GM18909 (cell line): ENCODE data around the gene CDH26.

Experiments used
- ATAC-seq: cut with Tn5 transposase; IDR thresholded peaks from one replicate; pipeline ENCODE4 v1.9.1; 2021; ENCODE audit warnings: mild to moderate bottlenecking; ENCODE audit not compliant: unreplicated experiment, poor library complexity

The CDH26 gene

DNA sequence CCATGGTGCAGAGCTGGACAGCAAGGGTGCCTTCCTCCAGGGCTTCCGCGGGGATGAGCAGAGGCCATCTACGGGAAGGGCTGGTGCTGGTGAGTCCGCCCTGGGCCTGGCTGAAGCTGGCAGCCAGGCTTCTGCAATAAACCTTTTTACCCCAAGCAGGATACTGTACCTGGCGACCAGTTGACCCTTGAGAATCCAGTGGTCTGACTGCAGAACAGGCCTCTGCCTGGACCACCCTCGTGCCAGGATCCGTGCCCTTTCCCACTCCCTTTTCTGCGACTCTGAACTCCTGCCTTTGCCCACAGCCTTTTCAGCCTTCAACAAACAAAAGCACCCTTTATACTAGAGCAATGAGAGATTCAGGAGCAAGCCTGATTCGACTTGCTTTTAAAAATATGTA lies 18.9 kb downstream of the CDH26 start:
- ATAC-seq, result no peak

DNA sequence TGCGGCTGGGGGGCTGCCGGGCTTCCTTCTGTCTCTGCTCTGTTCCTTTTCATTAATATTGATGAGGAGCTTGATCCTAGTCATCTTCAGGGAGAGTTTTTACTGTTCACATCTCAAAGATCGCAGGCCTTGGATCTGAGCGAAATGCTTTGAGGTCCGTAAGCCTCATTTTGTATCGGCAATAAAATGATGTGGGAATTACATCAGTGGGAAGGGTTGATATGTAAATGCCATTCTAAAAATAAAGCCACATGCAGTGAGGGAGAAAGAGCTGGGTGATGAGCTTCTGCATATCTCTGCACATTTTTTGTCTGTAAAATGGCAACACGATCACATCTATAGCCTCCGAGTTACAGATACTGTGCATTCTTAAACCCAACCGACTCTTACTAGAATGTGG lies 24.9 kb downstream of the CDH26 start:
- no peak for ATAC-seq

DNA sequence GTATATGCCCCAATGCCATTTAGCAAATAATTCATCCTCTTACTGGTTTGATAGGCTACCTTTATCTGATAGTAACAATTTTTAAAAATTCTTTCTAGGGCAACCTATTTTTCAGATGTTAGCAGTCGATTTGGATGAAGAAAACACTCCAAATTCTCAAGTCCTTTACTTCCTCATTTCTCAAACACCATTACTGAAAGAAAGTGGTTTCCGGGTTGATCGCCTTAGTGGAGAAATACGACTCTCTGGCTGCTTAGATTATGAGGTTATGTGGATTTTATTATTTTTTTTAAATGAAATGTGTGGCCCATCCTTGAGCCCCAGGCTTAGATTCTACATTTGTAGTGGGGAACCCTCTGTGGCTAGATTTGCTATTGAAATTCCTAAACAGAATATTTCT lies 26.3 kb downstream of the CDH26 start:
- no peak for ATAC-seq

DNA sequence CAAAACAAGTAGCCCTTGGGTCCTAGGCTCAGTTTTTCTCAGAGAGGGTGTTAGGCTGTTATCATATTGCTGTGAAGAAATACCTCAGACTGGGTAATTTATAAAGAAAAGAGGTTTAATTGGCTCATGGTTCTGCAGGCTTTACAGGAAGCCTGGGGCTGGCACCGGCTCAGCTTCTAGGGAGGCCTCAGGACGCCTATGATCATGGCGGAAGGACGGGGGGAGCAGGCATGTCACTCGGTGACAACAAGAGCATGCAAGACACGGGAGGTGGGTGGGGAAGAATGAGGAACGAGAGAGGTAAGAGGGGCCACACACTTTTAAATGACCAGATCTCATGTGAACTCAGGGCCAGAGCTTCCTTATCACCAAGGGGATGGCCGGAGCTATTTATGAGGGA lies 26.9 kb downstream of the CDH26 start:
- no peak for ATAC-seq

DNA sequence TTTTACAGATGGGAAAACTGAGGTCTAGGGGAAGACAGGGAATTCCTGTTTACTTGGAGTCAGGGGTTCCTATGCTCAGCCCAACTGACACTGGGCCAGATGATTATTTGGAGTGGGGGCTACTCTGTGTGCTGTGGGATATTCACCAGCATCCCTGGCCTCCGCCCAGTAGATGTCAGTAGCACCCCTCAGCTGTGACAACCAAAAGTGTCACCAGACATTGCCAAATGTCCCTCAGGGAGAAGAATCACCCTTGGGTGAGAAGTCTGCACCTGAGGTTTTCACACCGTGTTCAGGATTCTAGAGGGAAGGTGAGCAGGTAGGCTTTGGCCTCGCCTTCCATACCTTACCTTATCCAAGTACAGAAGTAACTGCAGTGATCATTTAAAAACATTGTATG lies 27.6 kb downstream of the CDH26 start:
- ATAC-seq, result no peak

DNA sequence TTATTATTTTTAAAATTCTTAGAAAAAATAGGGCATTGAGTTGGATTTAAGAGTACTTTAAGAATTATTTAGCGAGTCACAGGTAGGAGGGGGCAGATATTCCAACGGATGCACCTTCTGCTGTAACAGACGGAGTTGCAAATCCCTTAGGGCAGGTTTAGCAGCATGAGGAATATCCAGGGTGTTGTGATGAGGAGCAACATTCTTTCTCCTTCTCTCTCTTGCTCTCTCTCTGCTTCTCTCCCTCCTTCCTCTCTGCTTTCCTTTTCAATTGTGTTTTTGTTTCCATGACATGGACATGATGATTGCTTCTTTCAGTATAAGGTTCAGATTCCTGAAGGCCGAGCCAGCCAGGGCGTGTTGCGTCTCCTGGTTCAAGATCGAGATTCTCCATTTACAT lies 28.9 kb downstream of the CDH26 start:
- ATAC-seq, result no peak

DNA sequence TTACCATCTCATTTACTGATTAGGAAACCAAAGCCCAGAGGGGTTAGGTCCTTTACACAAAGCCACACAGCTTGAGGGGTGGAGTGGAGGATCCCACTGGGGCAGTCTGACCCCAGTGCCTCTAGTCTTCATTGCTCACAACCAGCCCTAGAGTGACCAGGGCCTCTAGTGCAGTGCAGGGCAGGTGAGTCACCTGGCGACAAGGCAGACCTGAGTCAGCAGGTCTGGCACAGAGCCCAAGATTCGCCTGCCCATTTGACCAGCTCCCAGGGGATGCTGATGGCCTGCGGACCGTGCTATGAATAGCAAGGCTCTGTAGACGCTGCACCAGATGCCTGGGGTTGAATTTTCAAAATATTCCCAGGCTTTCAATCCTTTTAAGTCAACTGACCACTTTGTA lies 29.9 kb downstream of the CDH26 start:
- no peak for ATAC-seq

DNA sequence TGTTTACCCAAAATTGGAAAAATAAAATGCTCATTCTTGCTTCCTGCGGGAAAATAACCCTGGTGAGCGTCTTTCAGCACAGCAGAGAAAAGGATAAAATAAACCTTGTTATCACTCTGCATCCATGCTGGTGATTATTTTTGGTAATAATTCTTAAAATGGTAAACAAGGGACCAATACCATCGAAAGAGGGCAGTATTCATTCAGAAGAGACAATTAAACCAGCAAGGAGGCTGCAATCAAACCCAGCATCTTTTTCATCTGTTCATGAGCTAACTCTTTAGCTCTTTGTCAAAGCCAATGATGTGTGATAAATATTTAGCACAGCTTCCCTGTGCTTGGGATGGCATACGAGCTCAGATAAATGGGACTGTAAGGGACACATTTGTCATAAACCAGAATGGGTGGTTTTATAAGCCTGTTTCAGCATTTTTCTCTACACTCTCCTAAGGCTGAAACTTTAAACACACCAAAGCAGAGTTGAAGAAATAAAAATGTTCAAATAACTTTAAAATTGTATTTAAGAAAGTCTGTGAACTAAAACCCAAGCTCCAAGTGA lies 34.4 kb downstream of the CDH26 start:
- no peak for ATAC-seq

DNA sequence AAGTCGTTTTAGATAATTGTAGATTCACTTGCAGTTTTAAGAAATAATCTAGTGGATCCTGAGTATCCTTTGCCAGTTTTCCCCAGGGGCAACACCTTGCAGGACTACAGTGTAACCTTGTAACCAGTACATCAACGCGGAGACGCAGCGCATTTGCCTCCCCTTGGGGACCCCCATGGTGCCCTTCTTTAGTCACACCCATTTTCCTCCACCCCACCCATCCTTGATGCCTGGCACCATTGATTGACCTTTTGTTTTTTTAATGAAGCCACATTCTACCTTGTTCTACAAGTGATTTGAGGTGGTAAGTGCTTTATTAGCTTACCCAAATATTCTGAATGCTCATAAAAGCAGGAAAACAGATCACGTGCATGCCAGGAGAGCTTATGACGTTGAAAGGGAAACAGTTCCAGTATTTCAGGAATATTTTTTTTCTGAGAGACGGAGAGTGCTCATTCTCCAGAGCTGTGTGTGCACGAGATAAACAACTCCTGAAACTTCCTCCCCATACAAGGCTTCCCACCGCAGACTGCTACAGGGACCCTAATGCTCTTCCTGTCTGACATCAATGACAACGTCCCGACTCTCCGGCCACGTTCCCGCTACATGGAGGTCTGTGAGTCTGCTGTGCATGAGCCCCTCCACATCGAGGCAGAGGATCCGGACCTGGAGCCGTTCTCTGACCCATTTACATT lies 35.7 kb downstream of the CDH26 start:
- no peak for ATAC-seq

DNA sequence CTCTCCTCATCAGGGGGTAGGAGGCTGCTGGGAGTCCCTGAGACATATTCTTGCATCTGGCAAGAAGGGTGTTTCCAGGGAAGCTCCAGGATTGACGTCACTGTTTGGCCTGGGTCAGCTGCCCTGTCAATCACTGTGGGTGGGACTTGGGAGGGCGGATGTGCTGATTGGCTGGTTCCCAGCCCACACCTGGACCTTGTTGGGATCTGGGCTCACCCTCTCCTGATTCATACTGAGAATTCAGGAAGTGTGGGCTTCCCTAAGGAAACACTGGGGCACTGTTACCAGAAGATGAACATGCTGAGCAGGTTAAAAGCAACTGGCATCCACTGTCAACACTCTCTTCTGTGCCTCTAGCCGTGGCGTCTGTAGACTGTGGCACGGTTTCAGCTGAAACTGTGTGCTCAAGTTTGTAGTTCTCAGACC lies 36.5 kb downstream of the CDH26 start:
- ATAC-seq, result no peak

DNA sequence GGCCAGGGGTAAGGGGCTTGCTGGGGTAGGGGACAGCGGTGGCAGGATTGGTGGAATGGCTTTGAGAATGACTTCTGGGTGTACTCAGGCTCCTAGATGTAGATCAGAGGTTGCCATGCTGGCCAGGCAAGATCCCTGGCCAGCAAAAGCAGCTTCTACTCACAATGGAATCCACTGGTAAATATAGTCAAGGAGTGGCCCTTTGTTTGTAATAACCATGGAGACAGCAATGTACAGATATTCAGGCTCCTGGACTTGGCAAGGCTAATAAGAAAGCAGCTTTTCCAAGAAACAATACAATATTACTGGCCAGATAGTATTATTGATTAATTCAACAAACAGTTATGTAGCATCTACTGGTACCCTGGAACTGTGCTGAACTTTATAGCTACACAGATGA lies 37.9 kb downstream of the CDH26 start:
- ATAC-seq, result no peak

DNA sequence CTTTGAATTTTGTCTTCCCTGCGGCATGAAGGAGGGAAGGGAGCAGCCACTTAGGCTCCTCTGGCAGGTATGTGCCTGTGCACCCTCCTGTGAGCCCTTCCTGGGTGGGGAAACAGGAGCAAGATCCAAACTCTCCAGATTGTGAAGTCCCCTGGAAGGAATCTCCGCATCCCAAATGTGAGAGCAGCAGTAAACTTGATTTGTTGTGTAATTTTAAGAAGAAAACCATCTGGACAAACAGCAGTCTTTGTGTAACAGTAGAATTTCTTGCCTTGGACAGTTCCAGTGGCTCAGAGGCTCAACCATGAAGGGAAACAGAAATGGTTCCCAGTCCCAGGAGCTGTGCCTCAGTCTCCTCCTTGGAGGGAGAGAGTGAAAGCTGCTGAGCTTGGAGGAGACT lies 39.7 kb downstream of the CDH26 start:
- ATAC-seq, result no peak

DNA sequence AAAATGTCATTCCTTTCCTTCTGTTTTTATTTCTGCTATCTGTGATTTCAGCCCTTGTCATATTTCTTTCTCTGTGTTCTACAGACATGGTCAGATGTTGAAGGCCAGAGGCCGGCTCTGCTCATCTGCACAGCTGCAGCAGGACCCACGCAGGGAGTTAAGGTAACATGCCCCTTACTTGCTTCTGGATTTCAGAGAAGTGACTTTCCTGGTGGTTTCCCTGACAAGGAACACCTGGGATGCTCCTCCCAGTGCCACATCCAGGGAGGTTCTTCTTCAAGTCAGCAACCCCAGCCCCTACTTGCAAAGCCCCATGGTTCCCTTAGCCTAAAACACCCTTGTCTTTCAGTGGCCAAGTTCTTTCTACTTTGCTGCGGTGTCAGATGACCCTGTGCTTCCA lies 41.3 kb downstream of the CDH26 start:
- ATAC-seq, result no peak

DNA sequence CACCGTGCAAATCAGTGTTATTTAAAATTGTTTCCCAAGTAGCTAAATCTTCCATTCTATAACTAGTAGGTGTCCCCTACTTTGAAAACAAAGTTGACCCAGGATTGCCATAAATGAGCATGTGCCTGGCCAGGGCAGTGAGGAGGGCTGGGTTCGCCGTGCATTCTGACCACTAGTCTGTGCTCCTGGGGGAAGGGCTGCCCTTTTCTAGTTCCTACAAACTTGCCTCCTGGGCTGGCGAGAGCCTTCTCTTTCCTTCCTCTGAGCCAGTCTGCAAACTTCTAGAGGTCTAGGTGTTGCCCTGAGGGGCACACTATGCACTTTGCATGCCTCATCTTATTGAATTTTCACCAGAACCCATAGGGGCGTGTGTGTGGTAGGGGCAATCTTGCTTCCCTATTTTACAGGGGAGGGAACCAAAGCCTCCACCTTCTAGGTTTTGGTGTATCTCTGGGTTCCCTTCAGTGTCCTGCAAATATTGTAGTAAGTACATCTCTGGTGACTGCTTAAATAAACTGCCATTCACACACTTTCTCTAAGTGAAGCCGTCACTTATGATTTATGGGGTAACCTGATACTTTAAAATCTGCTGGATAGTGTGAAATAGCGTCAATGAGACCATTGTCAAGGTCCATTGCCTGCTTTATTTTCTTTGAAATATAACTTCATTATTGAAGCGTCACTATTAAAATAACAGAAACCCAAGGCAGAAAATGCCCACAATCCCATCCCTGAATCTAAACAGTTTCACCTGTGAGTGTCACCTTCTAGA lies 42.2 kb downstream of the CDH26 start:
- ATAC-seq, result no peak

DNA sequence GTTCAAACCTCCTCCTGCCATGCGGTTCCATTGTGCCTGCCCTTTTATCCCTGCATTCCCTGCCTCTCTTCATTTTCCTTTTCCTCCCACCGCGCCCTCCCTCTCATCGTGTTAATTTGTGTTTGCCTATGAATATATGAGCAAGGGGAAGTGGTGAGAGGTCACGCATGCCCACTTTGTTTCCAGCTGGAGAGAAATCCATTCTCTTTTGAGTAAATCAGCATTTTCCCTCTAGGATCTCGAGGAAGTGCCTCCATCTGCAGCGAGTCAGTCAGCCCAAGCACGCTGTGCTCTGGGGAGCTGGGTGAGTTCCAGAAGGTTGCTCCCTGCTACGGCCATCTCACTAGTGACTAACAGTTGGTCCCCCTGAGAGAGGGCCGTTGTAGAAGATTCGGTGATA lies 42.9 kb downstream of the CDH26 start:
- no peak for ATAC-seq

DNA sequence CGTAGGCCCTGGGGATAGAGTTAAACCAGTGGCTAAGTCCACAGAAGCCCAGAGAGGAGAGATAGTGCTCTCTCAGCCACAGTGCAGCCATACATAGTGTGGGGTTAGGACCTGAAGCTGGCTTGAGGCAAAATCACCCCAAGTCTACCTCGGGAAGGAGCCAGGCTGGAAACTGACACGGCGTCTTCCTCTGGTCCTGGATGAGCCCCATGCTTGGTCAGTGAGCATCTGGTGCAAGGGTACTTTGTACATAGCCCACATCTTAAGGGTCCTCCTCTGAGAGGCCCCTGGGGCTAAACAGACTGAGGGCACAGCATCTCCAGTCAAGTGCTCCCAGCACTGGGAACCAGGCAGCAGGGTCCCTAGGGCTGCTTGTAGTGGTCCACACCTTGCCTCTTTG lies 45.6 kb downstream of the CDH26 start:
- ATAC-seq, result no peak

DNA sequence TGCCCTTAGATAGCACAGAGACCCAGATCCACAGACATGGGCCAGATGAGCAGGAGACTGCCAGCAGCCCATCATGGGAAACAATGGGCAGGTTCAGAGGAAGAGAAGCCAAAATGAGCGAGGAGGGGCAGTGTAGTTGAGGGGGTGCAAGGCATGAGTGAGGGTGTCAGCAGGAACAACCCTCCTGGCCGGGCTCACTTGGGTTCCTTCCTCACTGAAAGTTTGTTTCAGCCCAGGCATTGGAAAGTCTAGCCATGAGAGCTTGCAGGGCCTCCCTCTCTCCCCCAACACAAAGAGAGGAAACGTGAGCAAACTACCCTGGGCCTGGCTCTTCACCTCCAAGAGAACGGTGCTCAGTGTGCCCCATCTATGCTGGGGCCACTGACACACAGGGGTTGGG lies 48.0 kb downstream of the CDH26 start:
- no peak for ATAC-seq

DNA sequence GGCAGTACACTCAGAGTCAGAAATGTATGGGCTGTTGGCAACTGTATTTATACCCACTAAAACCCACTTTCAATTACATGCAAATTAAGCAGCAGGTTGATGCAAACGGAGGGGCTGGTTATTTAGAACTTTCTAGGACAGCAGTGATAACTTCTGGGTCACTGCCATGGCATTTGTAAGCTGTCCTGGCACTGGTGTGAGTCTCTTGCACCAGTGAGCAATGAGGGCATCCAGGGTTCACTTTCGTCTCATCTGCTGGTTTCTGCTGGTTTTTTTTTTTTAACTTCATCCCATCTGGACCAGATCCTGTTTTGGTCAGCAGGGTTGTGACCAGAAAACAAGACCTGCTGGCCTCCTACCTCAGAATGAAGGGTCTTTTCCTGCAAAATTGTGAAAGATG lies 49.2 kb downstream of the CDH26 start:
- no peak for ATAC-seq

DNA sequence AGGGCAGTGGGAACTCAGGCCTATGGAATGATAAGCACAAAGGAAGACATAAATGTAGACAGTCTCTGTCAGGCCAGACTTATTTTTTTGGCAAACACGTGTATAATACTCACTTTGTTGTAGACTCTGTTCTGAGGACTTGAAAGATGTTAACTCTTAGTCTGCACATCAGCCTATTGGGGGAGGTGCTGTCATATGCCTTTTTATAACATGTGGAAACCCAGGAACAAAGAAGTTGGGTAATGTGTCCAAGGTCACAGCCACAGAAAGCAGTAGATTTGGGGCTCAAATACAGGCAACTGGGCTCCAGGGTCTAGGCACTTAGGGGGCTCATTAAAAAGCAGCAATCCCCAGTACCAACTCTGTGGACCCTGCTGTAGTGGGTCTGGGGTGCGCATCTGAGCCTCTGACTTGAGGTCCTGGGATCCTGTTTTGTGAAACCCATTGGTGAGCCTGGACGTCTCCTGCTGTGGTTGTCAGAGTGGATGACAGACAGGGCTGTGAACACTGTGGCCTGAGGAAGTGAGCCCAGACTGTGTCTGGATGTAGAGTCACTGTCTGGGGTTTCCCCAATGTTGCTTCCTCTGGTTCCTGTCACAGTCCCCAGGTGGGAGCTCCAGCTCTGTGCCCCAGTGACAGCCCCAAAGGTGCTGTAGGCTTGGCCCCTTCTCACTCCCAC lies 50.0 kb downstream of the CDH26 start:
- ATAC-seq, result no peak

DNA sequence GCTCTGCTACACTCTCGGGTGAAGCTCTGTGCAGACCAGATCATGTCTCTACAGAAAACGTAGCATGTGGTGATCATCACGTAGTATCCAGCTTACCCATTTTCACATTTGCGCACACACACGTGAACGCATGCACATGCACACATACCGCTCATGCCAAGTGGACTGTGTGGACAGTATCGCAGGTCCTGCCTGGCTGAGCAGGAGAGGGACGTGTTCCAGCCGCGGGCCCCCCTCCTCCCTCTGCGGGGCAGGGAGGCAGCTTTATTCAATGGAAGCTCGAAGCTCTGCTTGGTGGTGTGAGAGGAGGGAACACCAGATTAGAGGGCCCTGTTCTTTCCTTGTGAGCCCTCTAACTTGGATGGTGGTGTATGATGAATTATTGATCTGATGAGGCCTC lies 51.1 kb downstream of the CDH26 start:
- ATAC-seq, result no peak
